ENCODE measurements around the gene CD2AP.

DNA sequence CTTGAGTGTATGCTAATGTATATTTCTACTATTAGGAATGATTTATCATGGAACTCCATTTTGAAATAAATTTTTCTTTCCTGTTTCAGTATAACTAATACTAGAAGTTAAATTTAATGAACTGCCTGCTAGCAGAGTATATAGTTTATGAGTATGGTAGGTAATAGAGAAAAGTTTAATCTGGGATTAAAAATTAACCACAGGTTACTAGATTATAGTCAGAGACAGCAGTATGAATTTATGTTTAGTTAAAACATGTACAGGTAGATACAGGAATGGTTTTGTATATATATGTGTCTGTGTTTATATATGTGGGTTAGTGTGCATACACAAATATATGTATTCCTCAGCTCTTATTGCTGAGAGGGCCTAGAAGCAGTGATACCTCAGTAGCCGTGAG is 32.3 kb downstream of the CD2AP start:
- TF ChIP-seq EZH2phosphoT487 (IDR thresholded peaks at IDR 0.05; ENCODE audit: insufficient read depth, low read depth) (no peak), EZH2 (IDR thresholded peaks at IDR 0.05; ENCODE audit: insufficient read depth, poor library complexity, severe bottlenecking) (no peak)
